ENCODE results near the gene BAZ2A.

Gene BAZ2A

GRCh38 chr12:56630180-56630632, at the start of gene BAZ2A:
BAZ2A (minus strand) TSS chr12:56630326; CDS start chr12:56617530, 12,796 bp downstream.
- no peak for TF ChIP-seq CTCF (IDR thresholded peaks at IDR 0.05; ENCODE audit: extremely low read depth, missing control alignments)
- DNase-seq (ENCODE audit: low spot score) = peak; percentile 92

- no peak for DNase-seq (ENCODE audit: low spot score)
- no peak for TF ChIP-seq CTCF (IDR thresholded peaks at IDR 0.05; ENCODE audit: extremely low read depth, missing control alignments)
These were observed 48.7 kb upstream of the BAZ2A start for GRCh38 chr12:56678852-56679251.

- DNase-seq (ENCODE audit: low spot score) = peak; percentile 19
- TF ChIP-seq CTCF (IDR thresholded peaks at IDR 0.05; ENCODE audit: extremely low read depth, missing control alignments) = no peak
These were observed 47.6 kb upstream of the BAZ2A start for GRCh38 chr12:56677680-56678079.

- DNase-seq (ENCODE audit: low spot score) = no peak
- no peak for TF ChIP-seq CTCF (IDR thresholded peaks at IDR 0.05; ENCODE audit: extremely low read depth, missing control alignments)
These were observed 46.9 kb upstream of the BAZ2A start for GRCh38 chr12:56676851-56677580.

GRCh38 chr12:56671608-56672007, 41.5 kb upstream of the BAZ2A start:
- no peak for TF ChIP-seq CTCF (IDR thresholded peaks at IDR 0.05; ENCODE audit: extremely low read depth, missing control alignments)
- no peak for DNase-seq (ENCODE audit: low spot score)

- DNase-seq (ENCODE audit: low spot score) = no peak
- TF ChIP-seq CTCF (IDR thresholded peaks at IDR 0.05; ENCODE audit: extremely low read depth, missing control alignments) = no peak
These were observed 40.7 kb upstream of the BAZ2A start for GRCh38 chr12:56670836-56671235.

- DNase-seq (ENCODE audit: low spot score) = no peak
- TF ChIP-seq CTCF (IDR thresholded peaks at IDR 0.05; ENCODE audit: extremely low read depth, missing control alignments) = no peak
These were observed 38.0 kb upstream of the BAZ2A start for GRCh38 chr12:56668197-56668457.
